ENCODE data around the gene MICU1.
"Not testable (repeated sequence)": the region's sequence is repeated elsewhere in the genome, so short reads cannot be mapped to it uniquely, and the experiment has no call there.

MICU1 gene

GRCh38 chr10:72445851-72446250 is 180.0 kb downstream of the MICU1 start:
- no peak for DNase-seq (ENCODE audit: low spot score)

GRCh38 chr10:72442969-72443368 is 182.9 kb downstream of the MICU1 start:
- not testable (repeated sequence) for DNase-seq (ENCODE audit: low spot score)

GRCh38 chr10:72435570-72435969 is 190.3 kb downstream of the MICU1 start:
- no peak for DNase-seq (ENCODE audit: low spot score)

GRCh38 chr10:72430936-72431335 is 194.9 kb downstream of the MICU1 start:
- DNase-seq (ENCODE audit: low spot score): not testable (repeated sequence)

- no peak for DNase-seq (ENCODE audit: low spot score)
Observed at GRCh38 chr10:72429931-72430330, 195.9 kb downstream of the MICU1 start.

- peak; percentile 19 for DNase-seq (ENCODE audit: low spot score)
Observed at GRCh38 chr10:72426986-72427385, 198.9 kb downstream of the MICU1 start.

- DNase-seq (ENCODE audit: low spot score): peak; percentile 96
Observed at GRCh38 chr10:72425133-72425532, 200.7 kb downstream of the MICU1 start.

GRCh38 chr10:72424561-72424960 is 201.3 kb downstream of the MICU1 start:
- DNase-seq (ENCODE audit: low spot score): no peak

- no peak for DNase-seq (ENCODE audit: low spot score)
Observed at GRCh38 chr10:72423426-72423825, 202.5 kb downstream of the MICU1 start.

GRCh38 chr10:72421885-72422540 is 203.9 kb downstream of the MICU1 start:
- no peak for DNase-seq (ENCODE audit: low spot score)

GRCh38 chr10:72419241-72419640 is 206.6 kb downstream of the MICU1 start:
- DNase-seq (ENCODE audit: low spot score): no peak

GRCh38 chr10:72418679-72419078 is 207.2 kb downstream of the MICU1 start:
- DNase-seq (ENCODE audit: low spot score): no peak

- DNase-seq (ENCODE audit: low spot score): no peak
Observed at GRCh38 chr10:72417971-72418370, 207.9 kb downstream of the MICU1 start.

- DNase-seq (ENCODE audit: low spot score): no peak
Observed at GRCh38 chr10:72416661-72417060, 209.2 kb downstream of the MICU1 start.

GRCh38 chr10:72414642-72415041 is 211.2 kb downstream of the MICU1 start:
- DNase-seq (ENCODE audit: low spot score): no peak

GRCh38 chr10:72409167-72409566 is 216.7 kb downstream of the MICU1 start:
- DNase-seq (ENCODE audit: low spot score): no peak

- DNase-seq (ENCODE audit: low spot score): no peak
Observed at GRCh38 chr10:72407927-72408600, 217.8 kb downstream of the MICU1 start.

GRCh38 chr10:72407471-72407870 is 218.4 kb downstream of the MICU1 start:
- no peak for DNase-seq (ENCODE audit: low spot score)

- not testable (repeated sequence) for DNase-seq (ENCODE audit: low spot score)
Observed at GRCh38 chr10:72395581-72395980, 230.3 kb downstream of the MICU1 start.

GRCh38 chr10:72392571-72392970 is 233.3 kb downstream of the MICU1 start:
- DNase-seq (ENCODE audit: low spot score): no peak

GRCh38 chr10:72390764-72391163 is 235.1 kb downstream of the MICU1 start:
- no peak for DNase-seq (ENCODE audit: low spot score)

GRCh38 chr10:72389716-72390115 is 236.2 kb downstream of the MICU1 start:
- DNase-seq (ENCODE audit: low spot score): no peak

GRCh38 chr10:72389014-72389413 is 236.9 kb downstream of the MICU1 start:
- no peak for DNase-seq (ENCODE audit: low spot score)

- DNase-seq (ENCODE audit: low spot score): no peak
Observed at GRCh38 chr10:72388062-72388461, 237.8 kb downstream of the MICU1 start.
